ENCODE measurements around the gene GPR161.

- TF ChIP-seq, protein P1, sequence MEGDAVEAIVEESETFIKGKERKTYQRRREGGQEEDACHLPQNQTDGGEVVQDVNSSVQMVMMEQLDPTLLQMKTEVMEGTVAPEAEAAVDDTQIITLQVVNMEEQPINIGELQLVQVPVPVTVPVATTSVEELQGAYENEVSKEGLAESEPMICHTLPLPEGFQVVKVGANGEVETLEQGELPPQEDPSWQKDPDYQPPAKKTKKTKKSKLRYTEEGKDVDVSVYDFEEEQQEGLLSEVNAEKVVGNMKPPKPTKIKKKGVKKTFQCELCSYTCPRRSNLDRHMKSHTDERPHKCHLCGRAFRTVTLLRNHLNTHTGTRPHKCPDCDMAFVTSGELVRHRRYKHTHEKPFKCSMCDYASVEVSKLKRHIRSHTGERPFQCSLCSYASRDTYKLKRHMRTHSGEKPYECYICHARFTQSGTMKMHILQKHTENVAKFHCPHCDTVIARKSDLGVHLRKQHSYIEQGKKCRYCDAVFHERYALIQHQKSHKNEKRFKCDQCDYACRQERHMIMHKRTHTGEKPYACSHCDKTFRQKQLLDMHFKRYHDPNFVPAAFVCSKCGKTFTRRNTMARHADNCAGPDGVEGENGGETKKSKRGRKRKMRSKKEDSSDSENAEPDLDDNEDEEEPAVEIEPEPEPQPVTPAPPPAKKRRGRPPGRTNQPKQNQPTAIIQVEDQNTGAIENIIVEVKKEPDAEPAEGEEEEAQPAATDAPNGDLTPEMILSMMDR (IDR thresholded peaks at IDR 0.05), result no peak
- no peak for TF ChIP-seq POLR2A (IDR thresholded peaks at IDR 0.05; ENCODE audit: low read depth)
- TF ChIP-seq EP300 (IDR thresholded peaks at IDR 0.05), result no peak
- no peak for TF ChIP-seq POLR2AphosphoS5 (IDR thresholded peaks at IDR 0.05)
Measured at GRCh38 chr1:168112673-168113305, 23.9 kb downstream of the GPR161 start.

Data from esophagus muscularis mucosa (tissue), 4 donors.